IPS DF 4.7 (cell line): ENCODE data around the gene ABCA13.

Experiments
- DNase-seq: peaks from one replicate; pipeline ENCODE4 v3.0.0-alpha.2; 2013; ENCODE audit warnings: low spot score; ENCODE audit errors: extremely low read depth

The ABCA13 gene

GRCh38 chr7:48295296-48295971 lies 124.2 kb downstream of the ABCA13 start:
- DNase-seq = no peak

GRCh38 chr7:48296966-48297365 lies 125.7 kb downstream of the ABCA13 start:
- no peak for DNase-seq

GRCh38 chr7:48298779-48299178 lies 127.5 kb downstream of the ABCA13 start:
- no peak for DNase-seq

GRCh38 chr7:48299580-48300169 lies 128.4 kb downstream of the ABCA13 start:
- peak; percentile 51 for DNase-seq

GRCh38 chr7:48300301-48300700 lies 129.0 kb downstream of the ABCA13 start:
- DNase-seq = peak; percentile 33

- no peak for DNase-seq
Observed at GRCh38 chr7:48301201-48301600, 129.9 kb downstream of the ABCA13 start.

- DNase-seq = no peak
Observed at GRCh38 chr7:48304641-48305040, 133.4 kb downstream of the ABCA13 start.

- no peak for DNase-seq
Observed at GRCh38 chr7:48305661-48306060, 134.4 kb downstream of the ABCA13 start.

- DNase-seq = no peak
Observed at GRCh38 chr7:48307041-48307714, 135.9 kb downstream of the ABCA13 start.

- DNase-seq = no peak
Observed at GRCh38 chr7:48309720-48310119, 138.5 kb downstream of the ABCA13 start.

GRCh38 chr7:48311464-48312100 lies 140.3 kb downstream of the ABCA13 start:
- no peak for DNase-seq

GRCh38 chr7:48312151-48312550 lies 140.9 kb downstream of the ABCA13 start:
- DNase-seq = no peak

- DNase-seq = no peak
Observed at GRCh38 chr7:48316768-48317167, 145.5 kb downstream of the ABCA13 start.

- DNase-seq = no peak
Observed at GRCh38 chr7:48317360-48317759, 146.1 kb downstream of the ABCA13 start.

GRCh38 chr7:48321319-48322010 lies 150.2 kb downstream of the ABCA13 start:
- no peak for DNase-seq

GRCh38 chr7:48337012-48337621 lies 165.9 kb downstream of the ABCA13 start:
- DNase-seq = peak; percentile 28

- DNase-seq = no peak
Observed at GRCh38 chr7:48337781-48338180, 166.5 kb downstream of the ABCA13 start.

- DNase-seq = no peak
Observed at GRCh38 chr7:48347230-48347825, 176.1 kb downstream of the ABCA13 start.

GRCh38 chr7:48350515-48350914 lies 179.3 kb downstream of the ABCA13 start:
- DNase-seq = no peak

- no peak for DNase-seq
Observed at GRCh38 chr7:48351900-48352299, 180.6 kb downstream of the ABCA13 start.

GRCh38 chr7:48355346-48355745 lies 184.1 kb downstream of the ABCA13 start:
- no peak for DNase-seq
